ENCODE data around the gene CIP2A. TPM values are rescaled to one million over a fixed set of nuclear protein-coding genes. Genes with fewer than 3 reads are reported as not detected.

CIP2A gene
- total RNA-seq, 1 donor from 2014 or later: 3.2 TPM

DNA sequence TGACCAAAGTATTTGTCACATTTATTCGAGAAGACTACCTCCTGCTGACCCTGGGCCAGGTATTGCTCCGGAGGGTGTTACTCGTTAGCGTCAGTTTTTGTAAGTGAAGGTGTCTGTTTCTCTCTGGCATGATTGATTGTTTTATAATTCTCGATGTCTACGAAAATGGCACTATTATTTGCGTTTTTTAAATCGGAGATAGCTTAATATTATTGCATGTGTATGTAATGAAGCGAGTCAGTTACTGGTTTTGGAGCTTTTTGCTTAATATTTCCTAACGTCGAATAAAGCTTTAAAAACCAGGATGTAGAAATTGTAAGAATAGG is 723 bp upstream of the CIP2A start:
- Histone ChIP-seq H3K27ac (peak overlapping the region; percentile 94), H3K9me3 (no peaks in the 10 kb centered on the region), H3K36me3 (no peaks in the 10 kb centered on the region), H3K4me1 (peaks cover 17% of the 10 kb centered on the region), H3K27me3 (ENCODE audit: low read depth) (no peaks in the 10 kb centered on the region), H3K4me3 (peak overlapping the region; percentile 74)
- ATAC-seq: no peak
- TF ChIP-seq, protein P1, sequence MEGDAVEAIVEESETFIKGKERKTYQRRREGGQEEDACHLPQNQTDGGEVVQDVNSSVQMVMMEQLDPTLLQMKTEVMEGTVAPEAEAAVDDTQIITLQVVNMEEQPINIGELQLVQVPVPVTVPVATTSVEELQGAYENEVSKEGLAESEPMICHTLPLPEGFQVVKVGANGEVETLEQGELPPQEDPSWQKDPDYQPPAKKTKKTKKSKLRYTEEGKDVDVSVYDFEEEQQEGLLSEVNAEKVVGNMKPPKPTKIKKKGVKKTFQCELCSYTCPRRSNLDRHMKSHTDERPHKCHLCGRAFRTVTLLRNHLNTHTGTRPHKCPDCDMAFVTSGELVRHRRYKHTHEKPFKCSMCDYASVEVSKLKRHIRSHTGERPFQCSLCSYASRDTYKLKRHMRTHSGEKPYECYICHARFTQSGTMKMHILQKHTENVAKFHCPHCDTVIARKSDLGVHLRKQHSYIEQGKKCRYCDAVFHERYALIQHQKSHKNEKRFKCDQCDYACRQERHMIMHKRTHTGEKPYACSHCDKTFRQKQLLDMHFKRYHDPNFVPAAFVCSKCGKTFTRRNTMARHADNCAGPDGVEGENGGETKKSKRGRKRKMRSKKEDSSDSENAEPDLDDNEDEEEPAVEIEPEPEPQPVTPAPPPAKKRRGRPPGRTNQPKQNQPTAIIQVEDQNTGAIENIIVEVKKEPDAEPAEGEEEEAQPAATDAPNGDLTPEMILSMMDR (IDR thresholded peaks at IDR 0.05): peak; percentile 3
- no peak for DNase-seq
- intact Hi-C loops (cut with DNase I): no loop called here

DNA sequence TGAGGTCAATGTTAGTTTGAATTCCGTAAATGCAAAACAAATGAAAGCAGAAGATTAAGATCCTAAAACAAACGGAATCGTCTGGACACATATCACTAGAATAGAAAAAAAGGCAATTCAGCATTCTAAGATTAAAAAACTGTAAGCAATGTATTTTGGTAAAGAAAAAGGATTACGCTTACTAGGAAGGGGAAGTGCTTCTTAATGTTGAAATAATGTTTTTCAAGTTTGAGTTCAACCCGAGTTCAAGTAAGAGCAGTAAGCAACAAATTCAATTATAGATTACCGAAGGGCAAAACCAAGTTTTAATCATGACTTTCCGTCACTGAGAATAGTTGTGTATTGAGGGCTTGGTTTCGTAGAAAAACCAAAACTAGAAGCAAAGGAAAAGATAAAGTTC is 637 bp downstream of the CIP2A start:
- peaks cover 17% of the 10 kb centered on the region for H3K4me1 ChIP-seq
- intact Hi-C loops (cut with DNase I): no loop called here
- ATAC-seq: no peak
- no peak for DNase-seq
- H3K27ac ChIP-seq: peak overlapping the region; percentile 94
- H3K36me3 ChIP-seq: no peaks in the 10 kb centered on the region
- H3K9me3 ChIP-seq: no peaks in the 10 kb centered on the region
- H3K27me3 ChIP-seq (ENCODE audit: low read depth): no peaks in the 10 kb centered on the region
- peak overlapping the region; percentile 74 for H3K4me3 ChIP-seq
- TF ChIP-seq, protein P1 (IDR thresholded peaks at IDR 0.05): no peak

DNA sequence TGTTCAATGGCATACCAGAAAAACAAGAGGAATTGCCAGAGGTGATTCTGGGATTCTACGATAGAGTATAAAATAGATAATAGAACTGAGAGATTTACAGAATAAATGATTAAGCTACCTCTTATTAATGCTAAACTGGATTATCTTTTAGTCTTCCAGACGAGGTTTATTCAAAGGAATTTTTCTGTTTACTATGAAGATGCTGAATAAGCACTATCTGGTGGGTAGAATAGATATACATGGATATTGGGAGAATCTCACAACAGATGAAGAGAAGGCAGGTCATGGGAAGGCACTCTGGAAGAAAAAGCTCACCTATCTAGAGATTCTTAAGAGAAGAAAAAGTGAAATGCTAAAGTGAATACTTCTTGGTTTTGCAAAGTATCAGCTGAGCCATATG is 11.2 kb downstream of the CIP2A start:
- no peaks in the 10 kb centered on the region for H3K36me3 ChIP-seq
- H3K27me3 ChIP-seq (ENCODE audit: low read depth): no peaks in the 10 kb centered on the region
- TF ChIP-seq, protein P1 (IDR thresholded peaks at IDR 0.05): no peak
- H3K9me3 ChIP-seq: no peaks in the 10 kb centered on the region
- H3K4me3 ChIP-seq: no peak overlapping the region
- no peak overlapping the region for H3K27ac ChIP-seq
- no peak for DNase-seq
- ATAC-seq: no peak
- no peaks in the 10 kb centered on the region for H3K4me1 ChIP-seq
- intact Hi-C loops (cut with DNase I): no loop called here

DNA sequence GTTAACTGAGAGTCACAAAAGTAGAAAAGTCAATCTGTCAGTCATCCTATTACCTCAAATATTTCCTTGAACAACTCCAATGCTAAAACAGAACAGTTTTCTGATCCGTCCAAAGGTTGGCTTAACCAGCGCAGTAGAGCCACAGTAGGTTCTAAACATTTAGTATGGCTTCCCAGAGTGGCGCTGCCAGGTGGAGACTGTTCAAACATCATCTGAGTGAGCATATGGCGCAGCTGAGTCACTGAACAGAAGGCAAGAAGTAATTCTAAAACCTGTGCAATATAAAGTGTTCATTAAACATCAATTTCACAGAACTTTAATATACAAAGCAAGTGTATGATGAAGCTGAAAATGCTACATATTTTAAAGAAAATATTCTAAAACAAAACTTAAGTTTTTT is 19.9 kb downstream of the CIP2A start:
- Histone ChIP-seq H3K4me1 (no peaks in the 10 kb centered on the region), H3K27me3 (ENCODE audit: low read depth) (no peaks in the 10 kb centered on the region), H3K9me3 (no peaks in the 10 kb centered on the region), H3K4me3 (no peak overlapping the region), H3K27ac (no peak overlapping the region), H3K36me3 (no peaks in the 10 kb centered on the region)
- TF ChIP-seq, protein P1 (IDR thresholded peaks at IDR 0.05): no peak
- ATAC-seq (no peak), DNase-seq (no peak)
- intact Hi-C loops (cut with DNase I): no loop called here

DNA sequence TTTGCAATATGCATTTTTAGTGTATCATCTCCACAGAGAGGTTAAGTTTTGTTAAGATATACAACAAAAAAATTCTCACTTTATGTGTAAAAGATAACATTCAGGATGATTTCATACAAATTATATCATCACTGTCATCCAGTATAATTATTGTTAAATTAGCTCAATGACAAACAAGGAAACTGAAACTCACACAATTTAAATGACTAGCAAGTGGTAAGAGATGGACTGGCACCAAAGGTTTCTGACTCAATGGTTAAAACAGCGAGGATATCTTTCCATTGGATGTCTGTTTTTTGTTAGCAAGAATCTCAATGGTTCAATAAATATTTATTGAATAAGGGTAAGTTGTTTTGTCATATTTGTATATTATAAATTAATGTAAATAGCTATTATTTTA is 22.6 kb downstream of the CIP2A start:
- Histone ChIP-seq H3K9me3 (no peaks in the 10 kb centered on the region), H3K27me3 (ENCODE audit: low read depth) (no peaks in the 10 kb centered on the region), H3K27ac (no peak overlapping the region), H3K36me3 (no peaks in the 10 kb centered on the region), H3K4me3 (no peak overlapping the region), H3K4me1 (no peaks in the 10 kb centered on the region)
- intact Hi-C loops (cut with DNase I): no loop called here
- DNase-seq (no peak), ATAC-seq (no peak)
- TF ChIP-seq, protein P1 (IDR thresholded peaks at IDR 0.05): no peak

DNA sequence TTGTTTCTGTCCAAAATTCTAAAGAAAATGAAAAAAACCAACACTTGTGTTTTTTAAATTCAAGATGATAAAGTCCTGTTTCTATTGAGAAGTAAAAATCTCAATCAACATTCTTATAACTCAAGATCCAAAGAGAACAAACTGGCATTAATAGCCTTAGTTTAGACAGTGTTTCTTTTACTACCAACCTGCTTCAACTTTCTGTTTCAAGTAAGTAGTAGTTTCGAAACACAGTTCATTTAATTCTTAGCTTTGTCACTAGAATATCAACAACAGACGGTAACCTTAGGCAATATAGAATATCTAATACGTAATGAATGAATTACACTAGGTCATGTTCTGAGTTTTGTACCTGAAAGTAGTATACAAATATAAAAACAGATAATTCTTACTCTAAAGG is 23.7 kb downstream of the CIP2A start:
- TF ChIP-seq, protein P1 (IDR thresholded peaks at IDR 0.05): no peak
- no peaks in the 10 kb centered on the region for H3K9me3 ChIP-seq
- no peaks in the 10 kb centered on the region for H3K36me3 ChIP-seq
- DNase-seq (no peak), ATAC-seq (no peak)
- H3K27me3 ChIP-seq (ENCODE audit: low read depth): no peaks in the 10 kb centered on the region
- intact Hi-C loops (cut with DNase I): no loop called here
- H3K4me1 ChIP-seq: no peaks in the 10 kb centered on the region
- no peak overlapping the region for H3K27ac ChIP-seq
- no peak overlapping the region for H3K4me3 ChIP-seq

Measured in lower lobe of right lung (tissue), 2 donors.